ENCODE measurements around the gene TMEM120B. TPM values are rescaled to one million over a fixed set of nuclear protein-coding genes. Genes with fewer than 3 reads are reported as not detected.

The TMEM120B gene
- total and polyA plus RNA-seq, 2 experiments from 2014 or later = 4.7 to 10.7 TPM

DNA sequence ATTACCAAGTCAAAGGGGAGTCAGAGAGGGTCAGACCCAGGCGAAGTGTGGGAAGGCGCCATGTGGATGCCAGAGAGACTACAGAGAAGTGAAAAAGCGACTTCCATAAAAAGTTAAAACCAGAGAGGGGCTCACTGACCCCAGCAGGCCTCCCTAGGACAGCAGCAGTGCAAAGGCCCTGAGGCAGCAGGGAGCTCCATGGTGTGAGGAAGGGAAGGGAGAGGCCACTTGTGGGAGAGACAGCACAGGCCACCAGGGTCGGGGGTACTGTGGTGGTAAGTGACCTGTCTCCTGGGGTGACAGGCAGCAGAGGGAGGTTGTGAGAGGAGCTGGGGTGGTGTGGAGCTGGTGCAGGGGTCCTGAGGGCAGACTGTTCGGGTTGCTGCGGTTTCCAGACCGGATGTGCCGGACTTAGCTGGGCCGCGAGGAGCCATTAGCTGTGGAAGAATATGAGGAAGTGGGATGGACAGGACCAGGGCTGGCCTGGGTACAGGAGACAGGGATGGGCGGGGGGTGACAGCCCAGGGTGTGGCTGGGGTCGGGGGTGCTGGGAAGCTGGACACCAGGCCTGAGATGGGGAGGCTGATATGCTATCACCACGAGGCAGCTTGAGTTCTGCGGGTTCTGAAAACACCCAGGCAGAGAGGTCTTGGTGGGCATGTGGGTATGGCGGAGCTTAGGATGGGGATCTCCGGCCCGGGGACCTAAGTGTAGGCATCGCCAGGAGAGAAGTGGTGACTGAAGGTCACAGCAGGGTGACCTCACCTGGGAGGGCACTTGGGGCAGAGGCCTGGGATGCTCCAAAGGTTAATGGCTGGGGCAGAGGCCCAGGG lies 114.0 kb downstream of the TMEM120B start:
- H3K27ac ChIP-seq = no peak overlapping the region
- no peaks in the 10 kb centered on the region for H3K9me2 ChIP-seq (ENCODE audit: insufficient read depth)
- 88 to 95% methylated on average over 17 to 18 of the region's 18 CpGs for WGBS, 2 experiments (ENCODE audit: low coverage in 1 of 2, low lambda C conversion rate in 2 of 2, missing lambda C conversion rate in 2 of 2)
- no peaks in the 10 kb centered on the region for H3K27me3 ChIP-seq (replicated peaks; ENCODE audit: insufficient read depth)
- H3K79me2 ChIP-seq (ENCODE audit: insufficient read depth) = peaks cover 10% of the 10 kb centered on the region; the same call in 1 of the 2 replicates
- DNase-seq = no peak
- no peak overlapping the region for H3K4me2 ChIP-seq (ENCODE audit: unreplicated experiment)
- in situ Hi-C loops (cut with MboI) = no loop called here
- H3K9ac ChIP-seq = no peak overlapping the region
- peaks cover 4% of the 10 kb centered on the region; the same call in 1 of the 2 replicates for H3F3A ChIP-seq (ENCODE audit: insufficient read depth)
- no peaks in the 10 kb centered on the region for H3K9me3 ChIP-seq (ENCODE audit: low read depth)
- no peaks in the 10 kb centered on the region for H4K20me1 ChIP-seq (ENCODE audit: insufficient read depth)
- no peak overlapping the region for H3K4me3 ChIP-seq
- TF ChIP-seq EZH2 (IDR thresholded peaks at IDR 0.05; ENCODE audit: insufficient read depth, poor library complexity, severe bottlenecking) (no peak), EZH2phosphoT487 (IDR thresholded peaks at IDR 0.05; ENCODE audit: insufficient read depth, low read depth) (no peak)
- no peak overlapping the region for H2AFZ ChIP-seq
- H3K4me1 ChIP-seq (ENCODE audit: insufficient read depth) = no peaks in the 10 kb centered on the region
- H3K36me3 ChIP-seq (ENCODE audit: low read depth) = peaks cover 29% of the 10 kb centered on the region

DNA sequence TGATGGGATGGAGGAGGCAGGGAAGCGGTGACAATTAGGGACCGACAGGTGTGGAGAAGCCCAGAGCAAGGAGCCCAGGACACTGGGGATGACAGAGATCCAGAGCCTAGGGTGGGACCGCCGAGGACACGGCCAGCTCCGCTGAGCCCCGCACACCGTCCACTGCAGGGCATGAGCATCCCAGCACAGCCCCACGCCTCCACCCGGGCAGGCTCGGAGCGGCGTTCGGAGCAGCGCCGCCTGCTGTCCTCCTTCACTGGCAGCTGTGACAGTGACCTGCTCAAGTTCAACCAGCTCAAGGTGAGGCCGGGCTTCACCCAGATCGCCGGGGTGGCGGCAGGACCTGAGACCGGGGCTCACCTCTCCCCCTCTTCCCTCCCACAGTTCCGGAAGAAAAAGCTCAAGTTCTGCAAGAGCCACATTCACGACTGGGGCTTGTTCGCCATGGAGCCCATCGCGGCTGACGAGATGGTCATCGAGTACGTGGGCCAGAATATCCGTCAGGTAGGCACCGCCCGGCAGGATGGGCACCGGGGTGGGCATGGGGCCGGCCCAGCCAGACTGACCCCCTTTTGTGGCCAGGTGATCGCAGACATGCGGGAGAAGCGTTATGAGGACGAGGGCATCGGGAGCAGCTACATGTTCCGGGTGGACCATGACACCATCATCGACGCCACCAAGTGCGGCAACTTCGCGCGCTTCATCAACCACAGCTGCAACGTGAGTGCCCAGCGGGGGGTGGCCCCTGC lies 115.0 kb downstream of the TMEM120B start:
- TF ChIP-seq EZH2phosphoT487 (IDR thresholded peaks at IDR 0.05; ENCODE audit: insufficient read depth, low read depth) (no peak), EZH2 (IDR thresholded peaks at IDR 0.05; ENCODE audit: insufficient read depth, poor library complexity, severe bottlenecking) (no peak)
- H4K20me1 ChIP-seq (ENCODE audit: insufficient read depth) = no peaks in the 10 kb centered on the region
- H3K79me2 ChIP-seq (ENCODE audit: insufficient read depth) = 0 out of 2 replicates have a peak, but pooled peaks cover 4% of the 10 kb centered on the region
- no peaks in the 10 kb centered on the region for H3K9me2 ChIP-seq (ENCODE audit: insufficient read depth)
- in situ Hi-C loops (cut with MboI) = no loop called here
- H3K4me3 ChIP-seq = no peak overlapping the region
- peaks cover 29% of the 10 kb centered on the region for H3K36me3 ChIP-seq (ENCODE audit: low read depth)
- H3K9me3 ChIP-seq (ENCODE audit: low read depth) = no peaks in the 10 kb centered on the region
- no peak overlapping the region for H2AFZ ChIP-seq
- H3F3A ChIP-seq (ENCODE audit: insufficient read depth) = peaks cover 12% of the 10 kb centered on the region; the same call in 1 of the 2 replicates
- H3K9ac ChIP-seq = no peak overlapping the region
- H3K27me3 ChIP-seq (replicated peaks; ENCODE audit: insufficient read depth) = no peaks in the 10 kb centered on the region
- H3K4me2 ChIP-seq (ENCODE audit: unreplicated experiment) = no peak overlapping the region
- no peak overlapping the region for H3K27ac ChIP-seq
- WGBS, 2 experiments (ENCODE audit: low coverage in 1 of 2, low lambda C conversion rate in 2 of 2, missing lambda C conversion rate in 2 of 2) = 94% methylated on average over 48 of the region's 48 CpGs
- no peak for DNase-seq
- H3K4me1 ChIP-seq (ENCODE audit: insufficient read depth) = no peaks in the 10 kb centered on the region

- no peak overlapping the region for H3K4me3 ChIP-seq
- no peaks in the 10 kb centered on the region for H3K27me3 ChIP-seq (replicated peaks; ENCODE audit: insufficient read depth)
- H3K4me1 ChIP-seq (ENCODE audit: insufficient read depth) = no peaks in the 10 kb centered on the region
- 0 out of 2 replicates have a peak, but pooled peaks cover 4% of the 10 kb centered on the region for H3K79me2 ChIP-seq (ENCODE audit: insufficient read depth)
- no peaks in the 10 kb centered on the region for H3K9me3 ChIP-seq (ENCODE audit: low read depth)
- no peaks in the 10 kb centered on the region for H3K9me2 ChIP-seq (ENCODE audit: insufficient read depth)
- no peak for DNase-seq
- no peak overlapping the region for H3K9ac ChIP-seq
- in situ Hi-C loops (cut with MboI) = no loop called here
- no peak for TF ChIP-seq EZH2phosphoT487 (IDR thresholded peaks at IDR 0.05; ENCODE audit: insufficient read depth, low read depth)
- no peak for TF ChIP-seq EZH2 (IDR thresholded peaks at IDR 0.05; ENCODE audit: insufficient read depth, poor library complexity, severe bottlenecking)
- 88 to 89% methylated on average over 8 of the region's 8 CpGs for WGBS, 2 experiments (ENCODE audit: low coverage in 1 of 2, low lambda C conversion rate in 2 of 2, missing lambda C conversion rate in 2 of 2)
- no peaks in the 10 kb centered on the region for H4K20me1 ChIP-seq (ENCODE audit: insufficient read depth)
- H3K36me3 ChIP-seq (ENCODE audit: low read depth) = peaks cover 29% of the 10 kb centered on the region
- peaks cover 20% of the 10 kb centered on the region for H3F3A ChIP-seq (ENCODE audit: insufficient read depth)
- H3K27ac ChIP-seq = no peak overlapping the region
- H2AFZ ChIP-seq = no peak overlapping the region
- H3K4me2 ChIP-seq (ENCODE audit: unreplicated experiment) = no peak overlapping the region
These were observed 115.8 kb downstream of the TMEM120B start for GRCh38 chr12:121828306-121828705.

DNA sequence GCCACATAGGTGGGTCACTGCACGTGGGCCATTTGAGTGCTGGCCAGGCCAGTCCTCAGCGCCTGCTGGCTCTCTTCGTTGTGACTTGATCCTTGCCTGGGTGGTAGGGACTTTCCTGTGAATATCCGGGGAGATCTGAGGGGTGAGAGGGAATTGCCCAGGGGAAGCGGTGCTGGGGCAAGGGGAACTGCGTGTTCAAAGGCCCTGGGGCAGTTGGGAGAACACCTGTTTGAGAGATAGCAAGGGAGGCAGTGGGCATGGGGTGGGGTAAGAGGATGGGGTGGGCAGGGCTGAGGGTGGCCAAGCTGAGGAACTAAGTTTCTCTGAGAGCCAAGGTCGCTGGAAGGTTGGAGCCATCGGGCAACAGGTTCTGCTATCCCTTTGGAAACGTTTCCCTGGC lies 116.3 kb downstream of the TMEM120B start:
- no peak overlapping the region for H3K9ac ChIP-seq
- H3K4me1 ChIP-seq (ENCODE audit: insufficient read depth) = no peaks in the 10 kb centered on the region
- peaks cover 23% of the 10 kb centered on the region for H3K36me3 ChIP-seq (ENCODE audit: low read depth)
- no peaks in the 10 kb centered on the region for H3K9me3 ChIP-seq (ENCODE audit: low read depth)
- no peak for DNase-seq
- in situ Hi-C loops (cut with MboI) = no loop called here
- no peak overlapping the region for H3K27ac ChIP-seq
- H3K79me2 ChIP-seq (ENCODE audit: insufficient read depth) = 0 out of 2 replicates have a peak, but pooled peaks cover 4% of the 10 kb centered on the region
- no peak overlapping the region for H3K4me2 ChIP-seq (ENCODE audit: unreplicated experiment)
- TF ChIP-seq EZH2 (IDR thresholded peaks at IDR 0.05; ENCODE audit: insufficient read depth, poor library complexity, severe bottlenecking) = no peak
- no peak for TF ChIP-seq EZH2phosphoT487 (IDR thresholded peaks at IDR 0.05; ENCODE audit: insufficient read depth, low read depth)
- 94 to 96% methylated on average over 9 of the region's 9 CpGs for WGBS, 2 experiments (ENCODE audit: low coverage in 1 of 2, low lambda C conversion rate in 2 of 2, missing lambda C conversion rate in 2 of 2)
- no peaks in the 10 kb centered on the region for H3K27me3 ChIP-seq (replicated peaks; ENCODE audit: insufficient read depth)
- H3K9me2 ChIP-seq (ENCODE audit: insufficient read depth) = no peaks in the 10 kb centered on the region
- no peaks in the 10 kb centered on the region for H4K20me1 ChIP-seq (ENCODE audit: insufficient read depth)
- H3F3A ChIP-seq (ENCODE audit: insufficient read depth) = peaks cover 23% of the 10 kb centered on the region
- H2AFZ ChIP-seq = no peak overlapping the region
- no peak overlapping the region for H3K4me3 ChIP-seq
